ENCODE results near the gene NPB. TPM values are rescaled to one million over a fixed set of nuclear protein-coding genes. Genes with fewer than 3 reads are reported as not detected.

Gene NPB
- total RNA-seq, 2 donors from 2014 or later: 0.66 to 1.8 TPM

DNA sequence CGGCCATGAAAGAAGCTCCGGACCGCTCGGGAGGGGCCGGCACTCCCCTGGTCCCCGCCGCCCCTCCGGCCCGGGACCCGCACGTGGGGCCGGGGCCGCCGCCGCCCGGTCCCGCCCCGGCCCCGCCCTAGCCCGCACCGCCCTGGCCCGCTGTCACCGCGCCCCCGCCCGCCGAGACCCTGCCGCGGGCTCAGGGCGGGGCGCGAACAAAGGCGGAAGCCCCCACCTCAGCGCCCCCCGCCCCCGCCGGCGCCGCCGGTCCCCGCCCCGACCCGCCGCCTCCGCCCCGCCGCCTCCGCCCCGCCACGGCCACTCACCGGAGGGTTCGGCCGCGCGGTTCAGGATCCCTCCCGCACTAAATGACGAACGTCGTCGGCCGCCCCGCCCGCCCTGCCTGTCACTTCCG lies 31.1 kb upstream of the NPB start, which contains the start of gene ARHGDIA:
TSS of gene ARHGDIA (minus strand) at position 357 of the 406 bp plus-strand sequence. CDS start 1,407 bp downstream, outside the sequence.
- Histone ChIP-seq H3K36me3 (replicated peaks in 1 of 2; ENCODE audit: insufficient read depth in 1 of 2, low read depth in 2 of 2) (no peaks in the 10 kb centered on the region), H3K9me3 (no peaks in the 10 kb centered on the region), H3K4me3 (peak within 1 kb of the TSS; percentile 55 to 77), H3K4me1 (peaks cover 55% of the 10 kb centered on the region), H3K27ac (peak within 1 kb of the TSS; percentile 95 to 99 (median 98)), H3K27me3 (no peaks in the 10 kb centered on the region)
- no peak for TF ChIP-seq POLR2A (IDR thresholded peaks at IDR 0.05)
- TF ChIP-seq, protein P1, sequence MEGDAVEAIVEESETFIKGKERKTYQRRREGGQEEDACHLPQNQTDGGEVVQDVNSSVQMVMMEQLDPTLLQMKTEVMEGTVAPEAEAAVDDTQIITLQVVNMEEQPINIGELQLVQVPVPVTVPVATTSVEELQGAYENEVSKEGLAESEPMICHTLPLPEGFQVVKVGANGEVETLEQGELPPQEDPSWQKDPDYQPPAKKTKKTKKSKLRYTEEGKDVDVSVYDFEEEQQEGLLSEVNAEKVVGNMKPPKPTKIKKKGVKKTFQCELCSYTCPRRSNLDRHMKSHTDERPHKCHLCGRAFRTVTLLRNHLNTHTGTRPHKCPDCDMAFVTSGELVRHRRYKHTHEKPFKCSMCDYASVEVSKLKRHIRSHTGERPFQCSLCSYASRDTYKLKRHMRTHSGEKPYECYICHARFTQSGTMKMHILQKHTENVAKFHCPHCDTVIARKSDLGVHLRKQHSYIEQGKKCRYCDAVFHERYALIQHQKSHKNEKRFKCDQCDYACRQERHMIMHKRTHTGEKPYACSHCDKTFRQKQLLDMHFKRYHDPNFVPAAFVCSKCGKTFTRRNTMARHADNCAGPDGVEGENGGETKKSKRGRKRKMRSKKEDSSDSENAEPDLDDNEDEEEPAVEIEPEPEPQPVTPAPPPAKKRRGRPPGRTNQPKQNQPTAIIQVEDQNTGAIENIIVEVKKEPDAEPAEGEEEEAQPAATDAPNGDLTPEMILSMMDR (IDR thresholded peaks at IDR 0.05): no peak
- peak in 2 of 4 donors; percentile 95 to 97 for DNase-seq
- ATAC-seq: peak; percentile 75
- intact Hi-C loops (cut with DNase I): no loop called here
- WGBS, 2 donors: 0% methylated on average over 2 of the region's 64 CpGs; no CpG with 5 or more reads in 1 of the 2 donors

DNA sequence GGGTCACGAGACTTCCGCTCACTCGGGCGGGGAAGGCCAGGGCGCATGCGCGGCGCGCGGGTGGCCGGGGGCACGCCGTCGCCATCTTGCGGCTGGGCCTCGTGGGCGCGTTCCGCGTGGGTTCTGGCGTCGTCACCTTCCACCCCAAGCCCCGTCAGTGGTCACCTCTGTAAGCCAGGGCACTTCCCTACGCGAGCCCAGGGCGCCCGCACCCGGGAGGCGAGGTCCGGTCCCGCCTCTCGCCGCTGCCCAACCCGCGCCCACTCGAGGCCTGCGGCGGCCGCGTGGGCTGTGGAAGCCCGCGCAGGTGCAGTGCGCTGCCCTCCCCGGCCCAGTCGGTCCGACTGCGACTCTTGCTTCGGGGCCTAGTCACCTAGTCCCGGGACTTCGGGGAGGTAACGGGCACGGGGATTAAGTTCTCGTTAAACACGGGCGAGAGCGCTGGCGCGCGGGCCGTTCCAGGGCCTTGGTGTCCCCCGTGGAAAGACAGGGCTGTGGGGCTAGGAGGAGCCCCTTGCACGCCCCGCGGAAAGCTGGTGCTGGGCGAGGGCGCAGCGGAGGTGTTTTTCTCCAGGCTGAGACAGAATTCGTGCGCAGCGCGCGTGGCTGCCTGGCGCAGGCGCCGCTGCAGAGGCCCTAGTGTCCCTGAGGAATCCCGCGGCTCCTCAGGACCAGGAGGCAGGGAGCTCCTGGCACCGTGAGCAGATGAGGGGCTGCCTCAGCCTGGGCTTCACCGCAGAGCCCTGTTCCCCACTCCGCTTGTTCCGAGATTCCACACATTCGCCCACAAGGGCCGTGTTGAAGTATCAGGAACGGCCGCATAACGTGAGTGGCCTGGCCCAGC lies 30.4 kb upstream of the NPB start:
- Histone ChIP-seq H3K27ac (peak overlapping the region; percentile 95 to 99 (median 98)), H3K4me1 (peaks cover 49% of the 10 kb centered on the region), H3K36me3 (replicated peaks in 1 of 2; ENCODE audit: insufficient read depth in 1 of 2, low read depth in 2 of 2) (no peaks in the 10 kb centered on the region), H3K4me3 (peak overlapping the region; percentile 42 to 77), H3K27me3 (no peaks in the 10 kb centered on the region), H3K9me3 (no peaks in the 10 kb centered on the region)
- TF ChIP-seq, protein P1 (IDR thresholded peaks at IDR 0.05): peak in 4 of 7 experiments; percentile 13 to 52 (median 28)
- peak; percentile 81 to 92 (median 90) for TF ChIP-seq POLR2A (IDR thresholded peaks at IDR 0.05)
- 0% methylated on average over 3 to 80 of the region's 86 CpGs for WGBS, 2 donors
- DNase-seq: peak; percentile 60 to 95 (median 78)
- intact Hi-C loops (cut with DNase I): no loop called here
- ATAC-seq: peak; percentile 33

DNA sequence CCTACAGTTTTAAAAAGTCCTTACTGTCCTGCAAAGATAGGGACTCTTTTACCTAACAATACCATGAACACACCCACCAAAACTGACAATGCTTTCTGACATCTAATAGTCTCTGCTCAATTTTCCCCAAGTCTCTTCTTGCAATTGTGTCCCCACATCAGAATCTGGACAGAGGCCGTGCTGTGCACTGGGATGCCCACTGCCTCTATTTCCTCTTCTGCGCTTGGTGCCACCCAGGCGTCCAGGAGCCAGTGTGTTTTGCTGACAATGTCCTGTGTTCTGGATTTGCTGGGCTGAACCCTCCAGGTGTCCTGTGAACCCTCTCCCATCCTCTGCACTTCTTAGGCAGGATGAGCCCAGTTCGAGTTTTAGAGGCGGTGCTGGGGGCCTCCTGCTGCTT lies 24.5 kb upstream of the NPB start:
- Histone ChIP-seq H3K36me3 (replicated peaks in 1 of 2; ENCODE audit: insufficient read depth in 1 of 2, low read depth in 2 of 2) (no peaks in the 10 kb centered on the region), H3K4me3 (no peak overlapping the region), H3K4me1 (peaks cover 6% of the 10 kb centered on the region), H3K9me3 (no peaks in the 10 kb centered on the region), H3K27me3 (no peaks in the 10 kb centered on the region), H3K27ac (no peak overlapping the region)
- intact Hi-C loops (cut with DNase I): no loop called here
- WGBS, 2 donors: 96 to 97% methylated on average over 4 to 5 of the region's 5 CpGs
- DNase-seq (no peak), ATAC-seq (no peak)
- TF ChIP-seq, protein P1 (IDR thresholded peaks at IDR 0.05): no peak
- no peak for TF ChIP-seq POLR2A (IDR thresholded peaks at IDR 0.05)

DNA sequence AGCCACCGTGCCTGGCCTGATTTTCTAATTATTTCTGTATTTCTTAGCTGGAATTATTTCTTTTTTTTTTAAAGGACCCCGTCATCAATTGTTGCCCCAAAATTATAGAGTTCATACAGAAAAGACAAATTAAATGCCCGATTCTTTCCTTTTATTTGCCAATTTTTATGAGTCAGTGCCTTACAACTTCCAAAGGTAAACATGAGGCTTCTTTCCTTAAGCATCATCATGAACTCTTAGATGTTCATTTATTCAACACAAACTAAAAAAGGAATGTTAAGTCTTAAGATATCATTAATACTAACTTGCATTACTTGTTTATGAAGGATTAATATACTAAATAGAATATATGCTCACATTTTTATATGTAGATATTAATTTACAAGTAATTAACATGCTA lies 23.7 kb upstream of the NPB start:
- Histone ChIP-seq H3K36me3 (replicated peaks in 1 of 2; ENCODE audit: insufficient read depth in 1 of 2, low read depth in 2 of 2) (no peaks in the 10 kb centered on the region), H3K4me3 (no peak overlapping the region), H3K27ac (no peak overlapping the region), H3K9me3 (no peaks in the 10 kb centered on the region), H3K4me1 (no peaks in the 10 kb centered on the region), H3K27me3 (no peaks in the 10 kb centered on the region)
- WGBS, 2 donors: 92 to 93% methylated on average over 3 of the region's 3 CpGs
- ATAC-seq (no peak), DNase-seq (no peak)
- intact Hi-C loops (cut with DNase I): no loop called here
- TF ChIP-seq POLR2A (IDR thresholded peaks at IDR 0.05): no peak
- TF ChIP-seq, protein P1 (IDR thresholded peaks at IDR 0.05): no peak
